GM06990 (cell line): ENCODE results near the gene DENND1A.
"Not testable (repeated sequence)": the region's sequence is repeated elsewhere in the genome, so short reads cannot be mapped to it uniquely, and the experiment has no call there.

Experiments used
- DNase-seq: peaks from one replicate; pipeline ENCODE4 v3.0.0-alpha.2; 2011; ENCODE audit not compliant: insufficient read length; ENCODE audit errors: extremely low read depth
- H3K27me3 ChIP-seq: replicated peaks from 2 replicates; pipeline ENCODE4 v1.6.0; 2011; ENCODE audit warnings: low read length; ENCODE audit not compliant: control insufficient read depth, insufficient read depth
- H3K36me3 ChIP-seq: 2 replicates; pipeline ENCODE4 v1.5.1; 2011; ENCODE audit warnings: low read length; ENCODE audit not compliant: control insufficient read depth, insufficient read depth
- H3K4me3 ChIP-seq: replicated peaks from 2 replicates; pipeline ENCODE4 v1.5.1; 2011; ENCODE audit warnings: low read depth, mild to moderate bottlenecking, control low read depth, low read length
- TF ChIP-seq, protein P1 (sequence below): IDR thresholded peaks from 2 replicates; pipeline ENCODE4 v1.5.1; 2011; ENCODE audit warnings: low read length, control low read depth, mild to moderate bottlenecking, inconsistent platforms; ENCODE audit not compliant: insufficient read depth, poor library complexity, severe bottlenecking

Gene DENND1A

DNA sequence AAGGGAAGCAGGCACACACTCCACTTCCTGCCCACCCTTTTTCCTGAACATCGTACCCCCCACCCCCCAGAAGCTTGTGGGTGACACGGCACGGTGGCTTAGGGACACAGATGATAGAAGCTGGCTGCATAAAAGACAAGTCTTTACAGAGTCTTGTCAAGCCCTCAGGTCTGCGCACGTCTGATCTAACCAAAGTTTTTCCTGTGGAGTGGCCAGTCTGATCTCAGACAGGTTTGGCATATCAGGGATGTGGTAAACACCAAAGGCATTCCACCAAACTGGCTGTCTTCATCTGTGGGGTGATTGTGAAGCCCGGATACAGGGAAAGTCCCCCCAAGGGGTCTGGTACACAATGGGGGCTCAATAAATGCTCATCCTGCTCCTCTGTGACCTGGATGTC is 523.9 kb downstream of the DENND1A start:
- H3K4me3 ChIP-seq, result no peak overlapping the region
- DNase-seq, result no peak
- TF ChIP-seq, protein P1, sequence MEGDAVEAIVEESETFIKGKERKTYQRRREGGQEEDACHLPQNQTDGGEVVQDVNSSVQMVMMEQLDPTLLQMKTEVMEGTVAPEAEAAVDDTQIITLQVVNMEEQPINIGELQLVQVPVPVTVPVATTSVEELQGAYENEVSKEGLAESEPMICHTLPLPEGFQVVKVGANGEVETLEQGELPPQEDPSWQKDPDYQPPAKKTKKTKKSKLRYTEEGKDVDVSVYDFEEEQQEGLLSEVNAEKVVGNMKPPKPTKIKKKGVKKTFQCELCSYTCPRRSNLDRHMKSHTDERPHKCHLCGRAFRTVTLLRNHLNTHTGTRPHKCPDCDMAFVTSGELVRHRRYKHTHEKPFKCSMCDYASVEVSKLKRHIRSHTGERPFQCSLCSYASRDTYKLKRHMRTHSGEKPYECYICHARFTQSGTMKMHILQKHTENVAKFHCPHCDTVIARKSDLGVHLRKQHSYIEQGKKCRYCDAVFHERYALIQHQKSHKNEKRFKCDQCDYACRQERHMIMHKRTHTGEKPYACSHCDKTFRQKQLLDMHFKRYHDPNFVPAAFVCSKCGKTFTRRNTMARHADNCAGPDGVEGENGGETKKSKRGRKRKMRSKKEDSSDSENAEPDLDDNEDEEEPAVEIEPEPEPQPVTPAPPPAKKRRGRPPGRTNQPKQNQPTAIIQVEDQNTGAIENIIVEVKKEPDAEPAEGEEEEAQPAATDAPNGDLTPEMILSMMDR, result no peak
- no peaks in the 10 kb centered on the region for H3K27me3 ChIP-seq
- peaks cover 7% of the 10 kb centered on the region for H3K36me3 ChIP-seq

DNA sequence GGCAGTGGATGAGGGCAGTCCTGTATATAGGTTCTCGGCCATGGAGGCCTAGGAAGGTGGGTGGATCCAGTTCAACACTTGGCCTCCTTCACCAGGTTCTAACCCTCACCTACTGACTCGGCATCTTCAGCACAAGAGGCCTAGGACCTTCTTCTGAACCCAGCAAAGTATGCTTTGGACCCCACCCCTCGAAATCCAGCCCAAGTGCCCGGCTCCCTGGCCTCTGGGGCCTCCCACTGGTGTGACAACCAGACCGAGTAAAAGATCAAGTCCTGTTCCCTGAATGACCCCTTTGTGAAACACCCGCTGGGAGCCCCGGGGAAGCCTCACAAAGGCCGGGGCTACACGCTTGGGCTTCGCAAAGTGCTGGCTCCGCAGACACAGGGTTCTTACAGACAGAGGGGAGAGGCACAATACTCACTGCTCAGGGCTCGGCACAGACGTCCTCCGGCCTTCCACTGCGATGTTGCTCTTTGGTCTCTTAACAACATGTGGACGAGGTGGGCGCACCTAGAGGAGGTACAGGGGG is 526.9 kb downstream of the DENND1A start:
- Histone ChIP-seq H3K4me3 (no peak overlapping the region), H3K27me3 (no peaks in the 10 kb centered on the region), H3K36me3 (peaks cover 7% of the 10 kb centered on the region)
- TF ChIP-seq, protein P1, result no peak
- DNase-seq, result no peak

DNA sequence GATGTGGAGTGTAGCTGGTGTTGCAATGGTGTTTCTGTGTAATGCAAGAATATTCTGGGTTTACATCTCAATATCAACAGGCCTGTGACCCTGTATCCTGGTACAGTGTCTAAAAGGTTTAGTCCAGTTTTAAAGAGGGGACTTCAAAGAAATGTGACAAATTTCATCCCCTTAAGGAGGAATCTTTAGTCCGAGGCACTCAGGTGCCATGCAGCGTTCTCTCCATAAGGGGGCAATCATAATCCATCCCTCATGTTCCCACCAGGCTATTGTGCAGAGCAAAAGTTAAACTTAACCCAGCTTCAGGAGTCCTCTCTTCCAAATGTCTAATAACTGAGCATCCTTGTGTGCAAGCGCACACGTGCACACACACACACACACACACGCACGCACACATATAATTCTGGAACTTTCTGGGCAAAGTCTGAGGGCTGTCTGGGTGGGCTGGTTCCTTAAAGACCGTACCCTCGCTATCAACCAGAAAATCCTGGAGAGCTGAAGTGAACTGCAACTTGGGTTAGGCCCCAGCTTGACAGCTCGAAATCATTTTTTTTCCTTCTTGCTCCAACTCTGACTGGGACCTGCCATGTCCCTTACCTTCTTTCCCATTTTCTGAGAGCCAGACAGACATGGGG is 527.9 kb downstream of the DENND1A start:
- Histone ChIP-seq H3K27me3 (no peaks in the 10 kb centered on the region), H3K4me3 (no peak overlapping the region), H3K36me3 (peaks cover 7% of the 10 kb centered on the region)
- DNase-seq, result no peak
- TF ChIP-seq, protein P1, result peak; percentile 63

DNA sequence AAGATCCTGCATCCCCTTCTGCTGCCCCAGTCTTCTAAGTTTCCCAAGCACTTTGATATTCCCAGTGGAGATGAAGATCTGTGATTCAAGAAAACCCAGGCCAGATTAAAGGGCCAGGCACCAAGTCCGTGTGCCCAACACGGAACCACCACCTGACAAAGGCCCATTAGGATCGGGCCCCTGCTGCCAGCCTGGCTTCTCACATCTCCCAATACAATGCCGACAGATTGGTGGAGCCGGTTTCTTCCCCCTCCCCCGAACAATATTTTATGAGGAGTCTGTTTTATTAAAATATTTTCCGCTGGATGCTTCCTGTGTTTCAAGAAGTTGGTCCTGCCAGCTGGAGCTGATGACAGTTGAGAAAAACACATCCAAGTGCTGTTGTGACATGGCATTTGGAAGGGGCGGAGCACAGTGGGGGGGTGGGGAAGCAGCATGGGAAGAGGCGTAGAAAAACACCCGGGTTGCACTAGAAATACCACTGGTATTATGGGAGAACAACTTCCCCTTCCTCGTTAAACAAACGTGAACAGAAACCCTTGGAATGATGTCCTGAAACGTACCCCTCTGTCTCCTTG is 528.9 kb downstream of the DENND1A start:
- TF ChIP-seq, protein P1, result no peak
- H3K36me3 ChIP-seq, result peaks cover 7% of the 10 kb centered on the region
- H3K27me3 ChIP-seq, result no peaks in the 10 kb centered on the region
- no peak for DNase-seq
- no peak overlapping the region for H3K4me3 ChIP-seq

DNA sequence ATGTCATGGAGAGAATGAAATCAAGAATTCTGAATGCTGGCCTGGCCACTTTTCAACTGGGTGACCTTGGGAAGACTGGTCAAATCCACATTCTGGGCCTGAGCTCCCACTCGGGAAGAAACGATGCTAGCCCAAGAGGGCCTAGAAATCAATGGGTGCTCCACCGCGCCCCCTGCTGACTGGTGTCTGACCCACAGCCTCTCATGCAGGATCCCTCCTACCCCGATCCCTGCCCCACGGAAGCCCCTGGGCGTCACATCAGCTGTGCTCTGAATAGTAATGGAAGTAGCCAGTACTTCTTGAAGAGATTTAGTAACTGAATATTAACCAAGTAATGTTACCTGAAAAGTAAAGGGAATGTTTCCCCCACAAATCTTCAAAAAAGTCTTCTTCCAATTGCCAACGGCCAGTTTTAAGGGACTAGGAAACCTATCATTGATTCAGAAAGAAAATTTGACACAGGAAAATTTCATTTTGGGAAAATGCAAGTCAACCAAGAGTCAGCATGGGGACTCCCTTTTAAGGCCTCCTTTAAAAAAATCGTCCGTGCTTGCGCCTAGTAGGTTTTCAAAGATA is 530.0 kb downstream of the DENND1A start:
- H3K36me3 ChIP-seq, result peaks cover 7% of the 10 kb centered on the region
- DNase-seq, result no peak
- no peak overlapping the region for H3K4me3 ChIP-seq
- no peaks in the 10 kb centered on the region for H3K27me3 ChIP-seq
- TF ChIP-seq, protein P1, result peak; percentile 67

DNA sequence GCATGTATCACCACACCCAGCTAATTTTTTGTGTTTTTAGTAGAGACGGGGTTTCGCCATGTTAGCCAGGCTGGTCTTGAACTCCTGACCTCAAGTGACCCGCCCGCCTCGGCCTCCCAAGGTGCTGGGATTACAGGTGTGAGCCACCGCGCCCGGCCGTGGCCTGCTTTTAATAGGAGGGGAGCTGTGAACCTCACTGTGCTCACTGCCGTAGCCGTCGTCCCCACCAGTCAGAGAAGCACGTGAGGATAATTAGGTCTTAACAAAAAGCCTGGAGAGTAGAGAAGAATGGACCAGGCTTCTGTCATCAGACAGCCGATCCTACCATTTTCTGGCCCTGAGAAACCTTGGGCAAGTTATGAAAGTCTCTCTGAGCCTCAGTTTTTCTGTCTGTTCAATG is 531.0 kb downstream of the DENND1A start:
- not testable (repeated sequence) for H3K27me3 ChIP-seq, DNase-seq, H3K36me3 ChIP-seq, H3K4me3 ChIP-seq
